GM23248 (cell line): ENCODE measurements around the gene SLC24A4. TPM values are rescaled to one million over a fixed set of nuclear protein-coding genes. Genes with fewer than 3 reads are reported as not detected.

Source experiments
- DNase-seq: peaks from one replicate; pipeline ENCODE4 v3.0.0-alpha.2; 2015
- H2AFZ ChIP-seq: fragments of 200-600 bp; sonication (generic); 2 replicates; pipeline ENCODE4 v1.6.1; 2016; ENCODE audit warnings: antibody characterized with exemption
- H3F3A ChIP-seq: fragments of 200-600 bp; sonication (generic); 2 replicates; pipeline ENCODE4 v1.6.1; 2016; ENCODE audit warnings: mild to moderate bottlenecking, antibody characterized with exemption, mixed run types; ENCODE audit not compliant: insufficient read depth
- H3K27ac ChIP-seq: fragments of 200-600 bp; sonication (generic); 2 replicates; pipeline ENCODE4 v1.5.1; 2016; ENCODE audit warnings: mild to moderate bottlenecking
- H3K27me3 ChIP-seq: fragments of 200-600 bp; sonication (generic); replicated peaks from 2 replicates; pipeline ENCODE4 v1.6.1; 2016; ENCODE audit warnings: mild to moderate bottlenecking; ENCODE audit not compliant: insufficient read depth
- H3K36me3 ChIP-seq: fragments of 200-600 bp; sonication (generic); 2 replicates; pipeline ENCODE4 v1.6.1; 2016; ENCODE audit warnings: low read depth, mild to moderate bottlenecking
- H3K4me1 ChIP-seq: fragments of 200-600 bp; sonication (generic); 2 replicates; pipeline ENCODE4 v1.6.1; 2016; ENCODE audit warnings: mild to moderate bottlenecking; ENCODE audit not compliant: insufficient read depth
- H3K4me2 ChIP-seq: fragments of 200-600 bp; sonication (generic); one replicate; pipeline ENCODE4 v1.6.1; 2016; ENCODE audit warnings: mild to moderate bottlenecking; ENCODE audit not compliant: unreplicated experiment
- H3K4me3 ChIP-seq: fragments of 200-600 bp; sonication (generic); 2 replicates; pipeline ENCODE4 v1.5.1; 2016; ENCODE audit warnings: mild to moderate bottlenecking
- H3K79me2 ChIP-seq: fragments of 200-600 bp; sonication (generic); 2 replicates; pipeline ENCODE4 v1.6.1; 2016; ENCODE audit warnings: mild to moderate bottlenecking; ENCODE audit not compliant: insufficient read depth
- H3K9ac ChIP-seq: fragments of 200-600 bp; sonication (generic); 2 replicates; pipeline ENCODE4 v1.6.1; 2016; ENCODE audit warnings: mild to moderate bottlenecking
- H3K9me2 ChIP-seq: fragments of 200-600 bp; sonication (generic); 2 replicates; pipeline ENCODE4 v1.6.1; 2016; ENCODE audit warnings: mixed run types, mild to moderate bottlenecking, moderate library complexity; ENCODE audit not compliant: insufficient read depth
- H3K9me3 ChIP-seq: fragments of 200-600 bp; sonication (generic); one replicate; pipeline ENCODE4 v1.6.1; 2017; ENCODE audit warnings: low read depth
- H4K20me1 ChIP-seq: fragments of 200-600 bp; sonication (generic); 2 replicates; pipeline ENCODE4 v1.6.0; 2016; ENCODE audit not compliant: insufficient read depth
- EZH2 ChIP-seq: fragments of 200-600 bp; sonication (generic); IDR thresholded peaks from 2 replicates; pipeline ENCODE4 v1.6.1; 2018; ENCODE audit warnings: antibody characterized with exemption, mild to moderate bottlenecking; ENCODE audit not compliant: insufficient read depth, poor library complexity, severe bottlenecking
- EZH2phosphoT487 ChIP-seq: fragments of 200-600 bp; sonication (generic); IDR thresholded peaks from 2 replicates; pipeline ENCODE4 v1.6.1; 2018; ENCODE audit warnings: antibody characterized with exemption, moderate library complexity, mild to moderate bottlenecking, low read depth; ENCODE audit not compliant: insufficient read depth
- WGBS, 2 experiments: methylation state at CpG; one replicate each; pipeline ENCODE4 v1.1.6; 2015 to 2017; ENCODE audit warnings: low lambda C conversion rate in 2 of 2, low coverage in 1 of 2; ENCODE audit errors: missing lambda C conversion rate in 2 of 2; 5-methylcytosine and 5-hydroxymethylcytosine counted together
- in situ Hi-C: fragments of 300-500 bp; cut with MboI; formaldehyde crosslinking; loops from 2 replicates; pipeline ENCODE4 v1.15.0; 2020
- polyA plus RNA-seq: library from polyadenylated mRNA; unstranded; fragments of >200 nt; fragmentation: Nextera tagmentation; extraction: Ambion mirVana; gene quantifications from 2 replicates; pipeline ENCODE4 v1.2.1, GENCODE V29; 2016
- total RNA-seq: library from RNA; depleted of rRNA; stranded (reverse); fragments of >200 nt; shearing (Covaris generic); gene quantifications from 2 replicates; pipeline ENCODE4 v1.2.3, GENCODE V29; 2014

Gene SLC24A4
- total and polyA plus RNA-seq, 2 experiments from 2014 or later, result not detected

- WGBS, 2 experiments, result 38 to 46% methylated on average over 6 of the region's 6 CpGs
- DNase-seq, result no peak
- no peak for TF ChIP-seq EZH2phosphoT487
- no peak for TF ChIP-seq EZH2
- Histone ChIP-seq H3K27ac (no peak overlapping the region), H3K9me2 (no peaks in the 10 kb centered on the region), H3F3A (no peaks in the 10 kb centered on the region), H3K9ac (no peak overlapping the region), H3K79me2 (no peaks in the 10 kb centered on the region), H3K36me3 (no peaks in the 10 kb centered on the region), H3K9me3 (no peaks in the 10 kb centered on the region), H3K4me2 (no peak overlapping the region), H3K4me1 (no peaks in the 10 kb centered on the region), H4K20me1 (no peaks in the 10 kb centered on the region), H3K4me3 (no peak overlapping the region), H3K27me3 (peaks cover 55% of the 10 kb centered on the region), H2AFZ (no peak overlapping the region)
- in situ Hi-C loops, result no loop called here
Observed at GRCh38 chr14:92297818-92298595, 25.0 kb upstream of the SLC24A4 start.

GRCh38 chr14:92302481-92302880, 20.5 kb upstream of the SLC24A4 start:
- Histone ChIP-seq H3K27ac (no peak overlapping the region), H3K79me2 (no peaks in the 10 kb centered on the region), H3F3A (no peaks in the 10 kb centered on the region), H3K9me3 (no peaks in the 10 kb centered on the region), H3K4me3 (no peak overlapping the region), H3K9ac (no peak overlapping the region), H3K27me3 (peaks cover 45% of the 10 kb centered on the region), H3K4me2 (no peak overlapping the region), H4K20me1 (no peaks in the 10 kb centered on the region), H3K4me1 (no peaks in the 10 kb centered on the region), H3K36me3 (no peaks in the 10 kb centered on the region), H3K9me2 (no peaks in the 10 kb centered on the region), H2AFZ (no peak overlapping the region)
- WGBS, 2 experiments, result 59 to 77% methylated on average over 5 of the region's 5 CpGs
- no peak for DNase-seq
- in situ Hi-C loops, result no loop called here
- TF ChIP-seq EZH2, result no peak
- TF ChIP-seq EZH2phosphoT487, result no peak

- no peak for TF ChIP-seq EZH2phosphoT487
- peaks cover 45% of the 10 kb centered on the region for H3K27me3 ChIP-seq
- no peak for DNase-seq
Observed at GRCh38 chr14:92308716-92309115, 14.2 kb upstream of the SLC24A4 start.

GRCh38 chr14:92309968-92310530, 12.9 kb upstream of the SLC24A4 start:
- no peak for DNase-seq
- no peaks in the 10 kb centered on the region for H4K20me1 ChIP-seq
- no peak overlapping the region for H3K9ac ChIP-seq
- no peaks in the 10 kb centered on the region for H3F3A ChIP-seq
- H3K4me1 ChIP-seq, result no peaks in the 10 kb centered on the region
- H3K27ac ChIP-seq, result no peak overlapping the region
- no peaks in the 10 kb centered on the region for H3K36me3 ChIP-seq
- WGBS, 2 experiments, result 20 to 33% methylated on average over 7 of the region's 7 CpGs
- H3K27me3 ChIP-seq, result peaks cover 40% of the 10 kb centered on the region
- in situ Hi-C loops, result no loop called here
- H3K79me2 ChIP-seq, result no peaks in the 10 kb centered on the region
- H3K4me3 ChIP-seq, result no peak overlapping the region
- H3K9me3 ChIP-seq, result no peaks in the 10 kb centered on the region
- H3K4me2 ChIP-seq, result no peak overlapping the region
- no peak for TF ChIP-seq EZH2
- TF ChIP-seq EZH2phosphoT487, result no peak
- no peaks in the 10 kb centered on the region for H3K9me2 ChIP-seq
- H2AFZ ChIP-seq, result no peak overlapping the region

More at GRCh38 chr14:92308716-92309115, 14.2 kb upstream of the SLC24A4 start:
- Histone ChIP-seq H3K4me1 (no peaks in the 10 kb centered on the region), H3K9me2 (no peaks in the 10 kb centered on the region), H3K4me3 (no peak overlapping the region), H3K79me2 (no peaks in the 10 kb centered on the region), H2AFZ (no peak overlapping the region), H3K9me3 (no peaks in the 10 kb centered on the region), H4K20me1 (no peaks in the 10 kb centered on the region), H3K36me3 (no peaks in the 10 kb centered on the region), H3K4me2 (no peak overlapping the region), H3F3A (no peaks in the 10 kb centered on the region), H3K9ac (no peak overlapping the region), H3K27ac (no peak overlapping the region)
- WGBS, 2 experiments, result 21 to 23% methylated on average over 8 of the region's 8 CpGs
- in situ Hi-C loops, result no loop called here
